Astrocyte of the spinal cord (primary cell): ENCODE measurements around the gene COA1.
"Not testable (repeated sequence)": the region's sequence is repeated elsewhere in the genome, so short reads cannot be mapped to it uniquely, and the experiment has no call there.

Experiments used
- DNase-seq: peaks from one replicate; pipeline ENCODE4 v3.0.0; 2011; ENCODE audit warnings: low read depth, low spot score
- H3K4me3 ChIP-seq: 2 replicates; pipeline ENCODE4 v1.5.1; 2011; ENCODE audit warnings: low read depth, mild to moderate bottlenecking, low read length, moderate library complexity
- in situ Hi-C: cut with HindIII; loops from 2 replicates; pipeline ENCODE4 v1.10.0; 2017; ENCODE audit warnings: low sequenced_read_pairs
- TF ChIP-seq, protein P1 (sequence below): IDR thresholded peaks from 2 replicates; pipeline ENCODE4 v1.5.1; 2012; ENCODE audit warnings: low read depth, mild to moderate bottlenecking, low read length, inconsistent platforms

The COA1 gene

GRCh38 chr7:43632746-43633145 is 96.6 kb downstream of the COA1 start:
- TF ChIP-seq, protein P1, sequence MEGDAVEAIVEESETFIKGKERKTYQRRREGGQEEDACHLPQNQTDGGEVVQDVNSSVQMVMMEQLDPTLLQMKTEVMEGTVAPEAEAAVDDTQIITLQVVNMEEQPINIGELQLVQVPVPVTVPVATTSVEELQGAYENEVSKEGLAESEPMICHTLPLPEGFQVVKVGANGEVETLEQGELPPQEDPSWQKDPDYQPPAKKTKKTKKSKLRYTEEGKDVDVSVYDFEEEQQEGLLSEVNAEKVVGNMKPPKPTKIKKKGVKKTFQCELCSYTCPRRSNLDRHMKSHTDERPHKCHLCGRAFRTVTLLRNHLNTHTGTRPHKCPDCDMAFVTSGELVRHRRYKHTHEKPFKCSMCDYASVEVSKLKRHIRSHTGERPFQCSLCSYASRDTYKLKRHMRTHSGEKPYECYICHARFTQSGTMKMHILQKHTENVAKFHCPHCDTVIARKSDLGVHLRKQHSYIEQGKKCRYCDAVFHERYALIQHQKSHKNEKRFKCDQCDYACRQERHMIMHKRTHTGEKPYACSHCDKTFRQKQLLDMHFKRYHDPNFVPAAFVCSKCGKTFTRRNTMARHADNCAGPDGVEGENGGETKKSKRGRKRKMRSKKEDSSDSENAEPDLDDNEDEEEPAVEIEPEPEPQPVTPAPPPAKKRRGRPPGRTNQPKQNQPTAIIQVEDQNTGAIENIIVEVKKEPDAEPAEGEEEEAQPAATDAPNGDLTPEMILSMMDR = no peak
- in situ Hi-C loops = no loop called here

DNA sequence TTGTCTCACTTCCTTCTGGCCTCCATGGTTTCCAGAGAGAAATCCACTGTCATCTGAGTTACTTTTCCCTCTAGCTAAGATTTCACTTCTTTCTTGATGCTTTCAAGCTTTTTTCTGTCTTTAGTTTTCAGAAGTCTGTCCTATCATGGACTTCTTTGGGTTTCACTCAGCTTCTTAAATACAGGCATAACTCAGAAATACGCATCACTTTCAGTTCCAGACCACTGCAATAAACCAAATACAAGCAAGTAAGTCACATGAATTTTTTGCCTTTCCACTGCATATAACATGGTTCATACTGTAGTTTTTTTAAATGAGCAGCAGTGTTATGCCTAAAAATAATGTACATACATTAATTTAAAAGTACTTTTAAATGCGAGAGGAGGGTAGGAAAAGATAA is 97.8 kb downstream of the COA1 start:
- TF ChIP-seq, protein P1 = no peak
- no peak overlapping the region for H3K4me3 ChIP-seq
- in situ Hi-C loops = no loop called here
- DNase-seq = no peak

More at GRCh38 chr7:43632746-43633145, 96.6 kb downstream of the COA1 start:
- no peak overlapping the region for H3K4me3 ChIP-seq
- DNase-seq = no peak

DNA sequence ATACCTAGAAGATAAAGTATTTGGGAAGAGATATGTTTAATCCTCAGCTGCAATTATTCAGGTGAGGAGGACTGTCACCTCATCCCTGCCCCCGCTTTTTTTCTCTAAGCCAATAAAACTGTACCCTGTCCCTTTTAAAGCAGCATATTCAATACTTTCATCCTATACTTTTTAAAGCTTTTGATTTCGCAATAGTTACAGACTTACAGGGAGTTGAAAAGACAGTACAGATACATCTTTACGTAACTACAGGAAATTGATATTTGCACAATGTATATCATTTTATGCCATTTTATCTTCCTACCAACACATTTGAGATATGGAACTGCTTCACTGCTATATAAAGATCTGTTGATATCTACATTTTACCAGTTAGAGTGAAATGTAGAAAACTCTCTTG is 98.8 kb downstream of the COA1 start:
- no peak overlapping the region for H3K4me3 ChIP-seq
- no peak for DNase-seq
- TF ChIP-seq, protein P1 = no peak
- in situ Hi-C loops = no loop called here

DNA sequence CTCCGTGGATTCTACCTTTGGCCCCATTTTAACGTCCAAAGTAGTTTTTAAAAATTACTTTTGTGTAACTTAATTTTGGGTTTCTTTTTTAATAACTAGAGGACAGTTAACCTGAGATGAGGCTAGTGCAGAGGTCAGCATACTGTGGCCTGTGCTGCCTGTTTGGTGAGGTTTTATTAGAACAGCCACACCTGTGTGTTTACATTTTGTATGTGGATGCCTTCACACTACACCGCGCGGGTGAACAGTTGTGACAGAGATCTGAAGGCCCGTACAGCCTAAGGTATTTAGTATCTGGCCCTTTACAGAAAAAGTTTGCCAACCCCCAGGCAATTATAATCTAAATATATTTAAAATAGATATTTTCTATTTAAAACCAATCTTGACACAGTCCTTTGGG is 99.5 kb downstream of the COA1 start:
- no peak for DNase-seq
- in situ Hi-C loops = no loop called here
- TF ChIP-seq, protein P1 = no peak
- H3K4me3 ChIP-seq = no peak overlapping the region

GRCh38 chr7:43628431-43628830 is 100.9 kb downstream of the COA1 start:
- TF ChIP-seq, protein P1 = no peak
- no peak overlapping the region for H3K4me3 ChIP-seq
- in situ Hi-C loops = no loop called here
- DNase-seq = no peak

GRCh38 chr7:43627798-43628197 is 101.5 kb downstream of the COA1 start:
- H3K4me3 ChIP-seq, in situ Hi-C loops, DNase-seq: not testable (repeated sequence)

DNA sequence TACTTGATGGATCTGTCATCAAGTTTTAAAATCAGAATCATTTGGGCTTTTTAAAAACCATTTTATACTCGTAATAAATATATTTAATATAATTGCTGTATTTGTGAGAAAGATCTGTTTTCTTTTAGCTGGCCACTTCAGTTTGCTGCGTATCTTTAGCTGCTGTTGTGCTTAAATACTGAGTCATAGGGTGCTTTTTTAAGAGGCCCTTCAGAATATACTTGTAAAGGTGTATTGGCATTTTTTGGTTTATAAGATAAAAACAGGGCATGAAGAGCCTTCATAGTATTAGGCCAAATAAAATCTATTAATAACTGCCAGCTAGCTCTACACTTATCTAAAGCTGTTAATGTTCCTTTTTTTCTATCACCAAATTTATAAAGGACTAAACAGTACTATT is 102.6 kb downstream of the COA1 start:
- TF ChIP-seq, protein P1 = no peak
- H3K4me3 ChIP-seq = no peak overlapping the region
- in situ Hi-C loops = no loop called here
- no peak for DNase-seq
